Peyer's patch (tissue), 4 donors: ENCODE measurements around the gene ZNF106.

Experiments
- POLR2A ChIP-seq, 2 donors: fragments of 450-650 bp; IDR thresholded peaks; one replicate each; pipeline ENCODE4 v1.5.1; 2017; ENCODE audit warnings: antibody characterized with exemption in 2 of 2, mild to moderate bottlenecking in 2 of 2, moderate library complexity in 2 of 2
- TF ChIP-seq, protein P1 (sequence below), 6 experiments: fragments of 450-650 bp in 4 of 6; fragments of 200-600 bp in 2 of 6; sonication (generic) in 1 of 6; IDR thresholded peaks; one replicate each; pipeline ENCODE4 v1.5.1; 2017 to 2019; ENCODE audit warnings: antibody characterized with exemption in 6 of 6, mild to moderate bottlenecking in 3 of 6, moderate library complexity in 1 of 6

GRCh38 chr15:42533246-42533645 is 42.3 kb upstream of the ZNF106 start:
- TF ChIP-seq POLR2A (IDR thresholded peaks at IDR 0.05) = no peak
- TF ChIP-seq, protein P1, sequence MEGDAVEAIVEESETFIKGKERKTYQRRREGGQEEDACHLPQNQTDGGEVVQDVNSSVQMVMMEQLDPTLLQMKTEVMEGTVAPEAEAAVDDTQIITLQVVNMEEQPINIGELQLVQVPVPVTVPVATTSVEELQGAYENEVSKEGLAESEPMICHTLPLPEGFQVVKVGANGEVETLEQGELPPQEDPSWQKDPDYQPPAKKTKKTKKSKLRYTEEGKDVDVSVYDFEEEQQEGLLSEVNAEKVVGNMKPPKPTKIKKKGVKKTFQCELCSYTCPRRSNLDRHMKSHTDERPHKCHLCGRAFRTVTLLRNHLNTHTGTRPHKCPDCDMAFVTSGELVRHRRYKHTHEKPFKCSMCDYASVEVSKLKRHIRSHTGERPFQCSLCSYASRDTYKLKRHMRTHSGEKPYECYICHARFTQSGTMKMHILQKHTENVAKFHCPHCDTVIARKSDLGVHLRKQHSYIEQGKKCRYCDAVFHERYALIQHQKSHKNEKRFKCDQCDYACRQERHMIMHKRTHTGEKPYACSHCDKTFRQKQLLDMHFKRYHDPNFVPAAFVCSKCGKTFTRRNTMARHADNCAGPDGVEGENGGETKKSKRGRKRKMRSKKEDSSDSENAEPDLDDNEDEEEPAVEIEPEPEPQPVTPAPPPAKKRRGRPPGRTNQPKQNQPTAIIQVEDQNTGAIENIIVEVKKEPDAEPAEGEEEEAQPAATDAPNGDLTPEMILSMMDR (IDR thresholded peaks at IDR 0.05) = no peak
